ENCODE data around the gene GFER.
"Not testable (repeated sequence)": the region's sequence is repeated elsewhere in the genome, so short reads cannot be mapped to it uniquely, and the experiment has no call there.

GFER gene

DNA sequence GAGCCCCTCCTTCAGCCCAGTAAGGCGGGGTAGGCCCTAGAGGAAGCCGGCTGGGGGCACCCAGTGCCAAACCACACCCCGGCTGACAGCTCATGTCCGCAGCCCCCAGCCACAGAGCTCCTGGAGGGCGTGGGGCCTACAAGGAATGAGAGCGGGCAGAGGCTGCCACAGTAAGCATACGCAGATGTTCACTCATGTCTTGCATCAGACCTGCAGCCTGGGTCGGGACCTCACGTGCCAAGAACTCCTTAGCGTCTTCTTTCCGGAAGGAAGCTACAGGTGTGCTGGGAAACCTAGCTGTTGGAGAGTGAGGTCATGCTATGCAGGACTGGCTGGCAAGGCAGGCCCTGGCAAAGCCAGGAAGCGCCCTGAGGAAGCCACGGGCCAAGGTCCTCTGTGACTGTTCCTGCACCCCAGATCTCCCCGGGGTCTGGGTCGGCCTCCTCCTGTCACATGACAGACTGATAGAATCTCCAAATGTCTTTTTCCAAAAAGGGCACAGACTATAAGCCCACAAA lies 24.1 kb downstream of the GFER start:
- Histone ChIP-seq H3K4me1 (ENCODE audit: control insufficient read depth, insufficient read depth, low read length, poor library complexity, severe bottlenecking) (peaks cover 35% of the 10 kb centered on the region), H3K36me3 (ENCODE audit: control insufficient read depth, insufficient read depth, low read length) (no peaks in the 10 kb centered on the region), H3K4me3 (ENCODE audit: insufficient read depth, low read depth, low read length, poor library complexity, severe bottlenecking) (no peak overlapping the region), H3K27me3 (replicated peaks; ENCODE audit: control insufficient read depth, insufficient read depth, low read length, poor library complexity, severe bottlenecking) (no peaks in the 10 kb centered on the region), H3K27ac (ENCODE audit: insufficient read depth, low read length, poor library complexity, severe bottlenecking) (peak overlapping the region; percentile 77), H3K9me3 (ENCODE audit: control insufficient read depth, low read length) (no peaks in the 10 kb centered on the region)
- peak in 1 of 3 donors; percentile 16 for DNase-seq

DNA sequence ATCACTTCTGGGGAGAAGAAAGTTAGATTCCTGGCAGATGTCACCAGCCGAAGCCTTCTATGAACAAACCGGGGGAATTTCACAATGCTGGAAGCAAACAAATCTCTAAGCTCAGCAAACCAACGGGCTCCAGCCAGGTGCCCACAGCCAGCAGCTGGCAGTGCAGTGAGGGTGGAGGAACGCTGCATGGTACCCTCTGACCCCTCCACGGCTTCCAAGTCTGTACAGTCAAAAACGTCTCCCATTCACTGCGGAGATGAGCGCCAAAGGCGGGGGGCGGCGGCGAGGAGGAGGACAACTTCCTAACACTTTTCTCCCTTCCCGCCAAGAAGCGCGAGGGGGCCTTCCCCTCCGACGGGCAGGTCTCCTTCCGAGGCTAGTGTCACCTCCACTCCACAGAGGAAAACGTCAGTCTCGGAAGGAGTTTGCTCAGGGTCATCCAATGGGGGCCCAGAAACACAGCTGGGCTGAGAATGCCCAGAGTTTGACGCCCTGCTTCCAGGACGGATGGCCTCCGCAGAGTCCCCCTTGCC lies 24.7 kb downstream of the GFER start:
- peaks cover 35% of the 10 kb centered on the region for H3K4me1 ChIP-seq (ENCODE audit: control insufficient read depth, insufficient read depth, low read length, poor library complexity, severe bottlenecking)
- H3K27me3 ChIP-seq (replicated peaks; ENCODE audit: control insufficient read depth, insufficient read depth, low read length, poor library complexity, severe bottlenecking): no peaks in the 10 kb centered on the region
- peak overlapping the region; percentile 77 for H3K27ac ChIP-seq (ENCODE audit: insufficient read depth, low read length, poor library complexity, severe bottlenecking)
- H3K9me3 ChIP-seq (ENCODE audit: control insufficient read depth, low read length): no peaks in the 10 kb centered on the region
- peak overlapping the region; percentile 69 for H3K4me3 ChIP-seq (ENCODE audit: insufficient read depth, low read depth, low read length, poor library complexity, severe bottlenecking)
- DNase-seq: no peak
- H3K36me3 ChIP-seq (ENCODE audit: control insufficient read depth, insufficient read depth, low read length): no peaks in the 10 kb centered on the region

DNA sequence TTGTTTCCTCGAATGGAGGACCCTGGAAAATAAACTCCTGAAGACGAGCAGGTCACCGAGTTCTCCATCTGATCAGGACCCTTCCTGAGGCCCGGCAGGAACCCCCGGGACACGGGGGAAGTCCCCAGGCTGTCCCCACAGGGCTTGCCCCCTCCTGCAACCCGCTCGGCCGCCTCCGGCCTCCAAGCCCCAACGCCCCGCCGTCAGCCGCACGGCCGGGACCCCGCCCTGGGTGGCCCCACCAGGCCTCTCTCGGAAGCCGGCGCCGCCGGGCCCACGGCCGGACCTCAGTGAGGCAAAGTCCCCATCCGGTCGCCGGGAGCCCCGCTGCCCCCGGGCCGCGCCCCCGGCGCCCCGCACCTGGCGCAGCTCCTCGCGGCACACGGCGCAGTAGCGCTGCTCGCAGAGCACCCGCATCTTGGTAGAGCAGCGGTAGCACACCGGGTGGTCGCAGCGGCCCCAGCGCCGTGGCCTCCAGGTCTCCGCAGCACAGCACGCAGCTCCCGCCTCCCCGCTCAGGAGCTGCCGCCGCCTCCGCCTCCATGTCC lies 25.2 kb downstream of the GFER start:
- no peak for DNase-seq
- peaks cover 31% of the 10 kb centered on the region for H3K4me1 ChIP-seq (ENCODE audit: control insufficient read depth, insufficient read depth, low read length, poor library complexity, severe bottlenecking)
- H3K27ac ChIP-seq (ENCODE audit: insufficient read depth, low read length, poor library complexity, severe bottlenecking): peak overlapping the region; percentile 77
- peak overlapping the region; percentile 69 for H3K4me3 ChIP-seq (ENCODE audit: insufficient read depth, low read depth, low read length, poor library complexity, severe bottlenecking)
- no peaks in the 10 kb centered on the region for H3K27me3 ChIP-seq (replicated peaks; ENCODE audit: control insufficient read depth, insufficient read depth, low read length, poor library complexity, severe bottlenecking)
- H3K9me3 ChIP-seq (ENCODE audit: control insufficient read depth, low read length): no peaks in the 10 kb centered on the region
- no peaks in the 10 kb centered on the region for H3K36me3 ChIP-seq (ENCODE audit: control insufficient read depth, insufficient read depth, low read length)

DNA sequence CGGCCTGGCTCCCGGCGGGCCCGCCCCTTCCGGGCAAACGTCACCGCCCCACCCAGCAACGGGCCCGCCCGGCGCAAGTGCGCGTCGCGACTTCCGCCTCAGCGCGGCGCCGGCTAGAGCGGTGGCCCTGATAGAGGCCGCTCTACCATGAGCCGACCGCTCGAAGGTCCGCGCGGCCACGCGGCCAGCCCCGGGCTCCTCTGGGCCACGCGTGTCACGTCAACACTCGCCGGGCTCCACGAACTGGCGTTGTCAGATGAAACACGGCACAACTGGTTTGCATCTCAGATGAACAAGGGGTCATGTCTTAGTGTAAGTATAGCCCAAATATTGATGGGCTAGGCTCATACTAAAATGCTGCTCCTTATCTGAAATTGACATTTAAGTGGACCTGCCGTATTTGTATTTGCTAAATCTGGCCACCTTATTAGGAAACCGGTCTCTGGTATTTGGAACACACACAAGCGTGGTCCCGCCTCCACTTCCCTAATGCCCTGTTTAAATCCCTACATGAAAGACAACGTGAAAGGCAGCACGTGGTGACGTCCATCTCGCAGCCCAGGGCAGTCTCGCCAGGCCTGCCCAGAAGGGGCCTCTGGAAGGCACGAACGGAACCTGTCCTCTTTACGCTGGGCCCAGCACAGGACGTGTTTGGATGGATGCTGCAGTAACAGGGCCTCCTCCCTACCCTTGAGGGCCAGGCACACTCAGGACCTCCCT lies 26.0 kb downstream of the GFER start, which contains the start of gene ZNF598:
Gene ZNF598 (minus strand): TSS at position 31 of the 720 bp plus-strand sequence.
- Histone ChIP-seq H3K27me3 (replicated peaks; ENCODE audit: control insufficient read depth, insufficient read depth, low read length, poor library complexity, severe bottlenecking) (no peaks in the 10 kb centered on the region), H3K36me3 (ENCODE audit: control insufficient read depth, insufficient read depth, low read length) (no peaks in the 10 kb centered on the region), H3K9me3 (ENCODE audit: control insufficient read depth, low read length) (no peaks in the 10 kb centered on the region), H3K27ac (ENCODE audit: insufficient read depth, low read length, poor library complexity, severe bottlenecking) (peak within 1 kb of the TSS; percentile 83), H3K4me1 (ENCODE audit: control insufficient read depth, insufficient read depth, low read length, poor library complexity, severe bottlenecking) (peaks cover 29% of the 10 kb centered on the region), H3K4me3 (ENCODE audit: insufficient read depth, low read depth, low read length, poor library complexity, severe bottlenecking) (peak within 1 kb of the TSS; percentile 69)
- peak; percentile 59 to 75 (median 63) for DNase-seq

DNA sequence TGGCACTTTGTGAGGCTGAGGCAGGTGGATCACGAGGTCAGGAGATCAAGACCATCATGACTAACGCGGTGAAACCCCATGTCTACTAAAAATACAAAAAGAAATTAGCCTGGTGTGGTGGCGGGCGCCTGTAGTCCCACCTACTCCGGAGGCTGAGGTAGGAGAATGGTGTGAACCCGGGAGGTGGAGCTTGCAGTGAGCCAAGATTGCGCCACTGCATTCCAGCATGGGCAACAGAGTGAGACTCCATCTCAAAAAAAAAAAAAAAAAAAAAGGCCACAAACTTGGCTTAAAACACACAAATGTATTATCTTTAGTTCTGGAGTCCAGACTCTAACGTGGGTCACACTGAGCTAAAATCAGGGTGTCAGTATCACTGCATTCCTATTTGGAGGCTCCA lies 27.7 kb downstream of the GFER start:
- H3K4me3 ChIP-seq (ENCODE audit: insufficient read depth, low read depth, low read length, poor library complexity, severe bottlenecking); DNase-seq; H3K27ac ChIP-seq (ENCODE audit: insufficient read depth, low read length, poor library complexity, severe bottlenecking); H3K36me3 ChIP-seq (ENCODE audit: control insufficient read depth, insufficient read depth, low read length); H3K27me3 ChIP-seq (replicated peaks; ENCODE audit: control insufficient read depth, insufficient read depth, low read length, poor library complexity, severe bottlenecking); H3K9me3 ChIP-seq (ENCODE audit: control insufficient read depth, low read length): not testable (repeated sequence)
- H3K4me1 ChIP-seq (ENCODE audit: control insufficient read depth, insufficient read depth, low read length, poor library complexity, severe bottlenecking): peaks cover 29% of the 10 kb centered on the region

DNA sequence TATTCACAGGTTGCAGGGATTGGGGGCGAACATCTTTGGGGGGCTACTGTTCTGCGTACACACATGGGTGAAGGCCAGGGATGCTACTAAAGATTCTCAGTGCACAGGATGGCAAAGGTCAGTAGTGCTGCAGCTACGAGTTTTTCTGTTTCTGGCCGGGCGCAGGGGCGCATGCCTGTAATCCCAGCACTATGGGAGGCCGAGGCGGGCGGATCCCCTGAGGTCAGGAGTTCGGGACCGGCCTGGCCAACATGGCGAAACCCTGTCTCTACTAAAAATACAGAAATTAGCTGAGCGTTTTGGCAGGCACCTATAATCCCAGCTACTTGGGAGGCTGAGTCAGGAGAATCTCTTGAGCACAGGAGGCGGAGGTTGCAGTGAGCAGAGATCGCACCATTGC lies 29.5 kb downstream of the GFER start:
- H3K4me1 ChIP-seq (ENCODE audit: control insufficient read depth, insufficient read depth, low read length, poor library complexity, severe bottlenecking): peaks cover 11% of the 10 kb centered on the region
- H3K27ac ChIP-seq (ENCODE audit: insufficient read depth, low read length, poor library complexity, severe bottlenecking): no peak overlapping the region
- H3K4me3 ChIP-seq (ENCODE audit: insufficient read depth, low read depth, low read length, poor library complexity, severe bottlenecking): no peak overlapping the region
- no peaks in the 10 kb centered on the region for H3K9me3 ChIP-seq (ENCODE audit: control insufficient read depth, low read length)
- no peaks in the 10 kb centered on the region for H3K27me3 ChIP-seq (replicated peaks; ENCODE audit: control insufficient read depth, insufficient read depth, low read length, poor library complexity, severe bottlenecking)
- DNase-seq: no peak
- no peaks in the 10 kb centered on the region for H3K36me3 ChIP-seq (ENCODE audit: control insufficient read depth, insufficient read depth, low read length)

DNA sequence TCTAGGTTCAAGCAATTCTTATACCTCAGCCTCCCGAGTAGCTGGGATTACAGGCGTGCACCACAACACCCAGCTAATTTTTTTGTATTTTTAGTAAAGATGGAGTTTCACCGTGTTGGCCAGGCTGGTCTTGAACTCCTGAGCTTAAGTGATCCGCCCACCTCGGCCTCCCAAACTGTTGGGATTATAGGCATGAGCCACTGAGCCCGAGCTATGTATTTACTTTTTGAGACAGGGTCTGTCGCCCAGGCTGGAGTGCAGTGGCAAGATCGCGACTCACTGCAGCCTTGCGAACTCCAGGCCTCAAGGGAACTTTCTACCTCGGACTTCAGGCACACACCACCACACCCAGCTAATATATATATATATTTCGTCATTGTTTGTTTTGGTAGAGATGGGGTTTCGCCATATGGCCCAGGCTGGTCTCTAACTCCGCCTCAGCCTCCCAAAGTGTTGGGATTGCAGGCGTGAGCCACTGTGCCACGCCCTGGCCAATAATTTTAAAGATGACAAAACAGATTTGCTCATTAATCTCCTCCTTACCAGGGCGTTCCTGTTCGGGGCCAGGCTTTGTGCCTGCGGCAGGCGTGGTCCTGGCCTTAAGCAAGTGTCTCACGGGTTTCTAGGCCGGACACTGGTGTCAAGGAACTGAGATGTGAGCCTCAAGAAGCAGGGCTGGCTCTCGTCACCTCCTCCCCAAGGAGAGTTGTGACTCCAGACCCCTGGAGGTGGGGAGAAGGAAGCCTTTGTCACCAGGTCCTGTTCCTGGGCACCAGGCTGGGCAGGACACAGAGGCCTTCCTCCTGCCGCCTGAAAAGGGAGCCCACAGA lies 31.3 kb downstream of the GFER start:
- H3K27me3 ChIP-seq (replicated peaks; ENCODE audit: control insufficient read depth, insufficient read depth, low read length, poor library complexity, severe bottlenecking): peaks cover 6% of the 10 kb centered on the region
- DNase-seq: no peak
- no peaks in the 10 kb centered on the region for H3K36me3 ChIP-seq (ENCODE audit: control insufficient read depth, insufficient read depth, low read length)
- no peak overlapping the region for H3K27ac ChIP-seq (ENCODE audit: insufficient read depth, low read length, poor library complexity, severe bottlenecking)
- H3K4me1 ChIP-seq (ENCODE audit: control insufficient read depth, insufficient read depth, low read length, poor library complexity, severe bottlenecking): peaks cover 7% of the 10 kb centered on the region
- H3K4me3 ChIP-seq (ENCODE audit: insufficient read depth, low read depth, low read length, poor library complexity, severe bottlenecking): no peak overlapping the region
- H3K9me3 ChIP-seq (ENCODE audit: control insufficient read depth, low read length): no peaks in the 10 kb centered on the region

DNA sequence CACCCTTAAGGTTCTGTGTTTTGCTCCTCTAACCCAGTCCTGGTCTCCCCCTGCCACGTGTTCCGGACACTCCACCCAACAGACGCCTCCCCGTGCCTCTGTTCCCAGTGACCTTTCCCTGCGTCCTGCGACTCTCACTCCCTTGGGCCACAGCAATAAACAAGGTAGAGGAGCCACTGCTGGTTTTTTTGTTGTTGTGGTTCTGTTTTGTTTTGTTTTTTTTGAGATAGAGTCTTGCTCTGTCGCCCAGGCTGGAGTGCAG lies 31.9 kb downstream of the GFER start:
- no peak overlapping the region for H3K27ac ChIP-seq (ENCODE audit: insufficient read depth, low read length, poor library complexity, severe bottlenecking)
- H3K36me3 ChIP-seq (ENCODE audit: control insufficient read depth, insufficient read depth, low read length): no peaks in the 10 kb centered on the region
- no peak overlapping the region for H3K4me3 ChIP-seq (ENCODE audit: insufficient read depth, low read depth, low read length, poor library complexity, severe bottlenecking)
- no peak for DNase-seq
- peaks cover 12% of the 10 kb centered on the region for H3K27me3 ChIP-seq (replicated peaks; ENCODE audit: control insufficient read depth, insufficient read depth, low read length, poor library complexity, severe bottlenecking)
- H3K4me1 ChIP-seq (ENCODE audit: control insufficient read depth, insufficient read depth, low read length, poor library complexity, severe bottlenecking): peaks cover 10% of the 10 kb centered on the region
- H3K9me3 ChIP-seq (ENCODE audit: control insufficient read depth, low read length): no peaks in the 10 kb centered on the region

DNA sequence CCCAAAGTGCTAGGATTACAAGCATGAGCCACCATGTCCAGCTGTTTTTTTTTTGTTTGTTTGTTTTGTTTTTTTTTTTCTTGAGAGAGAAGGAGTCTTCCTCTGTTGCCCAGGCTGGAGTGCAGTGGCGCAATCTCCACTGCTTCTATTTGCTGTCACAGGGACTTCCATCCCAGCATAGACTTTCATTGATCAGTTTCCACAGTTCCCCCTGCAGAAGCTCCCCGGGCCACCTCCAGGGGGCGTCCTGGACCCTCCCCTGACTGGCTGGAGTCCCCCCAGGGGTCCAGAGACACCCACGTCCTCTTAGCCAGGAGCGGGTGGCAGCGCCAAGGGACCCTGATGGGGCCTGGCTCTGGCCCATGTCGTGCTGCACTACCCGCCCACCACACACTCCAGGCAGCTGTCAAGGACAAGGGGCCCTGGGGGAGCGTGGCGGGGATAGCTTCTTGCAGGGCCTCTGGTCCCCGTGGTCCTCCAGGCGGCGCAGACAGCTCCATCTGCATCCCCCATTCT lies 32.5 kb downstream of the GFER start:
- no peak overlapping the region for H3K27ac ChIP-seq (ENCODE audit: insufficient read depth, low read length, poor library complexity, severe bottlenecking)
- H3K36me3 ChIP-seq (ENCODE audit: control insufficient read depth, insufficient read depth, low read length): no peaks in the 10 kb centered on the region
- H3K27me3 ChIP-seq (replicated peaks; ENCODE audit: control insufficient read depth, insufficient read depth, low read length, poor library complexity, severe bottlenecking): peaks cover 13% of the 10 kb centered on the region
- H3K4me1 ChIP-seq (ENCODE audit: control insufficient read depth, insufficient read depth, low read length, poor library complexity, severe bottlenecking): peaks cover 10% of the 10 kb centered on the region
- H3K9me3 ChIP-seq (ENCODE audit: control insufficient read depth, low read length): no peaks in the 10 kb centered on the region
- H3K4me3 ChIP-seq (ENCODE audit: insufficient read depth, low read depth, low read length, poor library complexity, severe bottlenecking): no peak overlapping the region
- DNase-seq: no peak

Data from effector memory CD4-positive, alpha-beta T cell (primary cell).